IMR-90 (cell line): ENCODE results near the gene TMEM117.

ENCODE experiments used
- BHLHE40 ChIP-seq: fragments of 150-350 bp; IDR thresholded peaks from 2 replicates; pipeline ENCODE4 v1.6.1; 2016; ENCODE audit warnings: mild to moderate bottlenecking, low read depth, low read length
- CEBPB ChIP-seq: IDR thresholded peaks from 2 replicates; pipeline ENCODE4 v1.6.1; 2012; ENCODE audit warnings: low read depth, low read length, improper control_type of control experiment
- CHD1 ChIP-seq: IDR thresholded peaks from 2 replicates; pipeline ENCODE4 v1.6.1; 2012; ENCODE audit warnings: low read depth, low read length, improper control_type of control experiment
- CTCF ChIP-seq: conservative IDR thresholded peaks from 2 replicates; pipeline ENCODE4 v1.5.1; 2012; ENCODE audit warnings: mild to moderate bottlenecking, low read depth, low read length, improper control_type of control experiment
- FOS ChIP-seq: fragments of 150-350 bp; IDR thresholded peaks from 2 replicates; pipeline ENCODE4 v1.6.1; 2016; ENCODE audit warnings: low read depth, low read length
- MAFK ChIP-seq: IDR thresholded peaks from 2 replicates; pipeline ENCODE4 v1.6.1; 2012; ENCODE audit warnings: low read depth, low read length, improper control_type of control experiment
- MAZ ChIP-seq: IDR thresholded peaks from 2 replicates; pipeline ENCODE4 v1.6.1; 2012; ENCODE audit warnings: low read depth, mild to moderate bottlenecking, low read length, improper control_type of control experiment, moderate library complexity, borderline replicate concordance
- MXI1 ChIP-seq: IDR thresholded peaks from 2 replicates; pipeline ENCODE4 v1.6.1; 2012; ENCODE audit warnings: low read depth, mild to moderate bottlenecking, low read length, moderate library complexity, borderline replicate concordance
- POLR2A ChIP-seq: IDR thresholded peaks from 2 replicates; pipeline ENCODE4 v1.6.1; 2012; ENCODE audit warnings: mild to moderate bottlenecking, low read depth, low read length
- RAD21 ChIP-seq: IDR thresholded peaks from 2 replicates; pipeline ENCODE4 v1.6.1; 2012; ENCODE audit warnings: low read length, improper control_type of control experiment
- RFX5 ChIP-seq: IDR thresholded peaks from 2 replicates; pipeline ENCODE4 v1.8.0; 2012; ENCODE audit warnings: low read depth, mild to moderate bottlenecking, low read length, moderate library complexity
- SMC3 ChIP-seq: fragments of 150-350 bp; IDR thresholded peaks from 2 replicates; pipeline ENCODE4 v1.6.1; 2016; ENCODE audit warnings: low read depth, mild to moderate bottlenecking, antibody characterized with exemption, low read length, moderate library complexity

GRCh38 chr12:44003721-44004120 is 167.8 kb downstream of the TMEM117 start:
- TF ChIP-seq CTCF (no peak), BHLHE40 (no peak), CEBPB (no peak), RAD21 (no peak), CHD1 (no peak), MAZ (no peak), FOS (no peak), SMC3 (no peak), MAFK (no peak), MXI1 (no peak), RFX5 (no peak), POLR2A (no peak)
